Endothelial cell of umbilical vein (primary cell): Measurements from ENCODE around the gene ANK2. TPM values are rescaled to one million over a fixed set of nuclear protein-coding genes. Genes with fewer than 3 reads are reported as not detected.

Experiments
- BruUV-seq: library from RNA; stranded (reverse); fragments of 400-500 nt; replicated peaks from 2 replicates; lab custom pipeline; 2021; lab: Mats Ljungman, UMichigan
- CTCF ChIA-PET: fragments of 300-600, 350-600 bp; sonication (Branson Sonifier 250); formaldehyde crosslinking; loops from one replicate; lab custom pipeline; 2021; ENCODE audit warnings: antibody characterized with exemption, inconsistent platforms; lab: Charles Lee
- POLR2A ChIA-PET: fragments of 300-600, 350-600 bp; sonication (Branson Sonifier 250); formaldehyde crosslinking; loops from one replicate; lab custom pipeline; 2021; ENCODE audit warnings: antibody characterized with exemption, inconsistent platforms; lab: Charles Lee
- DNase-seq: peaks from one replicate; pipeline ENCODE4 v3.0.0-alpha.2; 2011; ENCODE audit warnings: low read depth, low spot score
- FAIRE-seq: peaks from 2 replicates; lab custom pipeline; 2011; peaks lifted over from hg19 to GRCh38; lab: Jason Lieb, UNC
- H2AFZ ChIP-seq: 2 replicates; pipeline ENCODE4 v1.6.0; 2012; ENCODE audit warnings: low read depth, low read length, control low read depth, inconsistent platforms
- H3K27ac ChIP-seq: 2 replicates; pipeline ENCODE4 v1.5.1; 2011; ENCODE audit warnings: low read depth, mild to moderate bottlenecking, control low read depth, low read length, moderate library complexity; ENCODE audit not compliant: insufficient read depth
- H3K27me3 ChIP-seq, 2 experiments: 2 replicates each; pipeline versions ENCODE4 v1.6.0 to v1.6.1; 2011; ENCODE audit warnings: low read length in 2 of 2, mixed read lengths in 1 of 2; ENCODE audit not compliant: control insufficient read depth in 2 of 2, insufficient read depth in 2 of 2
- H3K36me3 ChIP-seq, 2 experiments: 2 replicates in 1 of 2; 3 replicates in 1 of 2; pipeline ENCODE4 v1.5.1; 2011; ENCODE audit warnings: low read length in 2 of 2, mild to moderate bottlenecking in 1 of 2, moderate library complexity in 1 of 2; ENCODE audit not compliant: control insufficient read depth in 2 of 2, insufficient read depth in 2 of 2; ENCODE audit errors: extremely low read depth in 1 of 2
- H3K4me1 ChIP-seq: 3 replicates; pipeline ENCODE4 v1.5.1; 2011; ENCODE audit warnings: mild to moderate bottlenecking, low read length; ENCODE audit not compliant: control insufficient read depth, insufficient read depth; ENCODE audit errors: extremely low read depth
- H3K4me2 ChIP-seq: 2 replicates; pipeline ENCODE4 v1.6.1; 2011; ENCODE audit warnings: low read length, control low read depth, mixed read lengths; ENCODE audit not compliant: insufficient read depth
- H3K4me3 ChIP-seq, 3 experiments: fragments of 200-600 bp in 1 of 3; sonication (generic), shearing (Covaris generic) in 1 of 3; replicated peaks in 1 of 3; 2 replicates each; pipeline ENCODE4 v1.5.1; 2011 to 2016; ENCODE audit warnings: control low read depth in 3 of 3, low read length in 3 of 3, mild to moderate bottlenecking in 2 of 3, inconsistent platforms in 1 of 3, low read depth in 1 of 3, moderate library complexity in 1 of 3; ENCODE audit not compliant: insufficient read depth in 1 of 3
- H3K79me2 ChIP-seq: 2 replicates; pipeline ENCODE4 v1.6.0; 2012; ENCODE audit warnings: low read length, inconsistent platforms; ENCODE audit not compliant: control insufficient read depth, insufficient read depth
- H3K9ac ChIP-seq: replicated peaks from 2 replicates; pipeline ENCODE3; 2011; ENCODE audit warnings: low read length, control low read depth; ENCODE audit not compliant: insufficient read depth; ENCODE audit errors: extremely low read depth
- H3K9me1 ChIP-seq: replicated peaks from 3 replicates; pipeline ENCODE4 v1.6.0; 2011; ENCODE audit warnings: mild to moderate bottlenecking, low read length; ENCODE audit not compliant: control insufficient read depth, insufficient read depth; ENCODE audit errors: extremely low read depth
- H3K9me3 ChIP-seq: replicated peaks from 2 replicates; pipeline ENCODE4 v1.5.1; 2012; ENCODE audit warnings: low read length, inconsistent platforms; ENCODE audit not compliant: control insufficient read depth, insufficient read depth
- H4K20me1 ChIP-seq: replicated peaks from 2 replicates; pipeline ENCODE3; 2011; ENCODE audit warnings: mild to moderate bottlenecking, low read length; ENCODE audit not compliant: control insufficient read depth, insufficient read depth; ENCODE audit errors: extremely low read depth
- CTCF ChIP-seq, 2 donors: IDR thresholded peaks; 1 replicate in 1 of 2; 2 replicates in 1 of 2; pipeline ENCODE4 v1.5.1; 2011; ENCODE audit warnings: low read length in 2 of 2, mild to moderate bottlenecking in 2 of 2, moderate library complexity in 2 of 2, control low read depth in 1 of 2, inconsistent platforms in 1 of 2, low read depth in 1 of 2; ENCODE audit not compliant: insufficient read depth in 1 of 2; ENCODE audit errors: extremely low read depth in 1 of 2
- EZH2 ChIP-seq: IDR thresholded peaks from 2 replicates; pipeline ENCODE4 v1.6.1; 2012; ENCODE audit warnings: borderline replicate concordance, low read depth, mild to moderate bottlenecking, moderate library complexity, low read length, inconsistent platforms; ENCODE audit not compliant: severe bottlenecking
- FOS ChIP-seq: IDR thresholded peaks from 2 replicates; pipeline ENCODE4 v1.6.1; 2011; ENCODE audit warnings: mild to moderate bottlenecking, low read length, moderate library complexity, borderline replicate concordance; ENCODE audit not compliant: insufficient read depth
- GATA2 ChIP-seq: IDR thresholded peaks from 2 replicates; pipeline ENCODE4 v1.7.0; 2011; ENCODE audit warnings: low read depth, mild to moderate bottlenecking, moderate library complexity, mixed read lengths, low read length; ENCODE audit not compliant: insufficient read length, insufficient read depth
- JUN ChIP-seq: IDR thresholded peaks from 2 replicates; pipeline ENCODE4 v1.6.1; 2011; ENCODE audit warnings: borderline replicate concordance, low read depth; ENCODE audit not compliant: insufficient read length, insufficient read depth
- MAX ChIP-seq: IDR thresholded peaks from 2 replicates; pipeline ENCODE4 v1.6.1; 2011; ENCODE audit not compliant: insufficient read depth, insufficient read length
- MYC ChIP-seq: IDR thresholded peaks from one replicate; pipeline ENCODE4 v1.6.1; 2011; ENCODE audit warnings: mild to moderate bottlenecking, low read depth, low read length
- POLR2AphosphoS5 ChIP-seq: IDR thresholded peaks from 2 replicates; pipeline ENCODE4 v1.6.1; 2012; ENCODE audit warnings: low read depth, mild to moderate bottlenecking, control low read depth, low read length, moderate library complexity; ENCODE audit not compliant: insufficient read depth
- dilution Hi-C: fragments of 300-500 bp; cut with MboI; formaldehyde crosslinking; loops from one replicate; pipeline ENCODE4 v1.15.0; 2019; ENCODE audit warnings: low sequenced_read_pairs; ENCODE audit not compliant: extremely low pct_ligation_motif_present
- intact Hi-C: fragments of 100-400 bp; cut with micrococcal nuclease; formaldehyde crosslinking; loops from one replicate; pipeline ENCODE4 v1.10.0; 2022
- polyA plus RNA-seq, 4 experiments: library from polyadenylated mRNA; depleted of rRNA in 3 of 4; stranded (reverse) in 3 of 4; unstranded in 1 of 4; fragments of >200 nt; gene quantifications; 2 replicates each; pipeline versions ENCODE4 v1.2.1 to v1.2.3, GENCODE V29; 2011 to 2012; ENCODE audit warnings: missing spikeins in 1 of 4
- total RNA-seq: library from RNA; stranded (reverse); gene quantifications from 2 replicates; pipeline ENCODE4 v1.2.3, GENCODE V29; 2021

ANK2 gene
- total and polyA plus RNA-seq, 2 donors (not counting 3 experiments of a cell fraction or from before 2014, with no cell fraction given) = not detected

- Histone ChIP-seq H3K27me3 (no peaks in the 10 kb centered on the region), H3K9me1 (no peaks in the 10 kb centered on the region), H3K4me3 (no peak overlapping the region), H4K20me1 (no peaks in the 10 kb centered on the region), H3K9ac (no peak overlapping the region), H3K79me2 (no peaks in the 10 kb centered on the region), H2AFZ (no peak overlapping the region), H3K36me3 (no peaks in the 10 kb centered on the region), H3K4me1 (no peaks in the 10 kb centered on the region), H3K27ac (no peak overlapping the region), H3K9me3 (no peaks in the 10 kb centered on the region), H3K4me2 (no peak overlapping the region)
- TF ChIP-seq MYC = no peak
- no peak for TF ChIP-seq MAX
- no peak for TF ChIP-seq EZH2
- TF ChIP-seq JUN = no peak
- no peak for TF ChIP-seq CTCF (IDR thresholded peaks at IDR 0.05; ENCODE audit: extremely low read depth in 1 of 2, insufficient read depth in 1 of 2, low read depth in 1 of 2, low read length in 2 of 2)
- no peak for TF ChIP-seq GATA2
- no peak for TF ChIP-seq POLR2AphosphoS5
- TF ChIP-seq FOS = no peak
- ChIA-PET POLR2A (no interaction called here), CTCF (interaction anchor here (1.3 kb wide), 1 partner anchor 8 kb away, joined by 3 read pairs; no protein-coding TSS in a partner anchor)
- dilution Hi-C loops = no loop called here
- intact Hi-C loops = no loop called here
- FAIRE-seq (no peak), DNase-seq (no peak)
- BruUV-seq = no TSS peak
Measured at GRCh38 chr4:113012786-113013185, 36.7 kb upstream of the ANK2 start.
